Activated CD4-positive, CD25-positive, alpha-beta regulatory T cell treated with anti-CD3 and anti-CD28 coated beads, Interleukin-2, amount 50 U/mL, for 16 hours (primary cell): ENCODE data around the gene LIMK2.

Experiments
- DNase-seq: peaks from one replicate; pipeline ENCODE4 v3.0.0-alpha.2; 2020; ENCODE audit warnings: low read depth, low spot score

Gene LIMK2

GRCh38 chr22:31272522-31273446 is 60.7 kb downstream of the LIMK2 start:
- peak; percentile 44 for DNase-seq

GRCh38 chr22:31274017-31274416 is 61.9 kb downstream of the LIMK2 start:
- no peak for DNase-seq

GRCh38 chr22:31275018-31275417 is 62.9 kb downstream of the LIMK2 start:
- DNase-seq: no peak

GRCh38 chr22:31275576-31275975 is 63.5 kb downstream of the LIMK2 start:
- DNase-seq: no peak

GRCh38 chr22:31276426-31277167 is 64.5 kb downstream of the LIMK2 start:
- no peak for DNase-seq

- DNase-seq: no peak
These were observed 65.6 kb downstream of the LIMK2 start for GRCh38 chr22:31277741-31278140.

GRCh38 chr22:31278151-31278621 is 66.1 kb downstream of the LIMK2 start:
- no peak for DNase-seq

- DNase-seq: no peak
These were observed 66.7 kb downstream of the LIMK2 start for GRCh38 chr22:31278626-31279326.

GRCh38 chr22:31279327-31279669 is 67.2 kb downstream of the LIMK2 start:
- DNase-seq: no peak

- DNase-seq: no peak
These were observed 67.9 kb downstream of the LIMK2 start for GRCh38 chr22:31279821-31280505.

- no peak for DNase-seq
These were observed 69.6 kb downstream of the LIMK2 start for GRCh38 chr22:31281733-31282132.

GRCh38 chr22:31282748-31283468 is 70.8 kb downstream of the LIMK2 start:
- DNase-seq: no peak

- DNase-seq: no peak
These were observed 72.4 kb downstream of the LIMK2 start for GRCh38 chr22:31284281-31285155.

GRCh38 chr22:31286360-31287255 is 74.5 kb downstream of the LIMK2 start:
- peak; percentile 38 for DNase-seq

GRCh38 chr22:31287818-31288495 is 75.9 kb downstream of the LIMK2 start:
- no peak for DNase-seq

- DNase-seq: no peak
These were observed 76.6 kb downstream of the LIMK2 start for GRCh38 chr22:31288496-31289240.

- DNase-seq: no peak
These were observed 77.2 kb downstream of the LIMK2 start for GRCh38 chr22:31289344-31289743.
